B cell (primary cell): Measurements from ENCODE around the gene PDE3A. TPM values are rescaled to one million over a fixed set of nuclear protein-coding genes. Genes with fewer than 3 reads are reported as not detected.

Experiments
- ATAC-seq: fragments of 200-7000 bp; cut with Tn5 transposase; one replicate; pipeline ENCODE4 v1.10.0; 2021; ENCODE audit warnings: low read depth, mild to moderate bottlenecking, moderate number of reproducible peaks, moderate library complexity
- CTCF ChIA-PET: fragments of 350-600 bp; sonication (Branson Sonifier 250); formaldehyde crosslinking; loops from one replicate; lab custom pipeline; 2021; ENCODE audit warnings: antibody characterized with exemption, inconsistent platforms; lab: Charles Lee
- POLR2A ChIA-PET: fragments of 350-600 bp; sonication (Branson Sonifier 250); formaldehyde crosslinking; loops from one replicate; lab custom pipeline; 2021; ENCODE audit warnings: antibody characterized with exemption; lab: Charles Lee
- DNase-seq: peaks from one replicate; pipeline ENCODE4 v3.0.0; 2013
- H2AFZ ChIP-seq: 2 replicates; pipeline ENCODE4 v1.6.1; 2012; ENCODE audit warnings: mild to moderate bottlenecking, low read depth, low read length; ENCODE audit not compliant: insufficient read depth, poor library complexity, severe bottlenecking
- H3K27ac ChIP-seq, 2 donors: 1 replicate in 1 of 2; 2 replicates in 1 of 2; pipeline ENCODE4 v1.5.1; 2012 to 2013; ENCODE audit warnings: low read length in 2 of 2, mild to moderate bottlenecking in 2 of 2, moderate library complexity in 1 of 2
- H3K27me3 ChIP-seq, 4 experiments: fragments of 200-600 bp in 1 of 4; sonication (generic) in 1 of 4; replicated peaks in 1 of 4; 1 replicate in 2 of 4; 2 replicates in 2 of 4; pipeline versions ENCODE4 v1.6.1 to v1.7.0; 2013 to 2016; ENCODE audit warnings: low read length in 3 of 4, mild to moderate bottlenecking in 2 of 4, mixed read lengths in 1 of 4, moderate library complexity in 1 of 4; ENCODE audit not compliant: insufficient read depth in 4 of 4, control insufficient read depth in 3 of 4; ENCODE audit errors: control extremely low read depth in 1 of 4
- H3K36me3 ChIP-seq, 2 experiments: replicated peaks in 1 of 2; 1 replicate in 1 of 2; 2 replicates in 1 of 2; pipeline versions ENCODE4 v1.6.1 to v1.7.1; 2013; ENCODE audit warnings: low read length in 1 of 2; ENCODE audit not compliant: insufficient read depth in 2 of 2, control insufficient read depth in 1 of 2; ENCODE audit errors: control extremely low read depth in 1 of 2, extremely low read depth in 1 of 2
- H3K4me1 ChIP-seq, 2 donors: fragments of 200-600 bp in 1 of 2; sonication (generic) in 1 of 2; 1 replicate in 1 of 2; 2 replicates in 1 of 2; pipeline versions ENCODE4 v1.5.1 to v1.6.1; 2013 to 2017; ENCODE audit warnings: low read length in 2 of 2; ENCODE audit not compliant: control insufficient read depth in 2 of 2, insufficient read depth in 2 of 2
- H3K4me2 ChIP-seq: replicated peaks from 2 replicates; pipeline ENCODE3; 2012; ENCODE audit warnings: mild to moderate bottlenecking, low read depth, low read length; ENCODE audit not compliant: poor library complexity, severe bottlenecking
- H3K4me3 ChIP-seq, 5 experiments: fragments of 200-600 bp in 1 of 5; sonication (generic) in 1 of 5; 1 replicate in 3 of 5; 2 replicates in 2 of 5; pipeline versions ENCODE4 v1.5.1 to v1.7.0; 2011 to 2016; ENCODE audit warnings: low read length in 4 of 5, mild to moderate bottlenecking in 4 of 5, low read depth in 2 of 5, control low read depth in 1 of 5, moderate library complexity in 1 of 5; ENCODE audit not compliant: insufficient read depth in 1 of 5; ENCODE audit errors: control extremely low read depth in 1 of 5, extremely low read depth in 1 of 5
- H3K79me2 ChIP-seq: fragments of 200-600 bp; sonication (generic); one replicate; pipeline ENCODE4 v1.6.0; 2016; ENCODE audit warnings: low read length; ENCODE audit not compliant: control insufficient read depth, insufficient read depth
- H3K9ac ChIP-seq: fragments of 200-600 bp; sonication (generic); 2 replicates; pipeline ENCODE4 v1.6.1; 2017; ENCODE audit warnings: mild to moderate bottlenecking, low read length, moderate library complexity
- H3K9me3 ChIP-seq, 3 donors: one replicate each; pipeline versions ENCODE4 v1.6.1 to v1.7.1; 2013; ENCODE audit warnings: low read length in 2 of 3; ENCODE audit not compliant: control insufficient read depth in 2 of 3, insufficient read depth in 1 of 3; ENCODE audit errors: control extremely low read depth in 1 of 3
- H4K20me1 ChIP-seq: 2 replicates; pipeline ENCODE4 v1.6.0; 2012; ENCODE audit warnings: mild to moderate bottlenecking, low read length; ENCODE audit not compliant: insufficient read depth, control insufficient read depth, poor library complexity, severe bottlenecking
- H3K27ac Mint-ChIP-seq: one replicate; pipeline ENCODE4 v1.8.0; 2021; ENCODE audit warnings: mixed read lengths
- H3K27me3 Mint-ChIP-seq: one replicate; pipeline ENCODE4 v1.8.0; 2021; ENCODE audit warnings: mixed read lengths
- H3K4me1 Mint-ChIP-seq: one replicate; pipeline ENCODE4 v1.8.0; 2021; ENCODE audit warnings: mixed read lengths
- H3K4me3 Mint-ChIP-seq: one replicate; pipeline ENCODE4 v1.8.0; 2021; ENCODE audit warnings: mixed read lengths
- H3K9me3 Mint-ChIP-seq: one replicate; pipeline ENCODE4 v1.8.0; 2022; ENCODE audit warnings: mixed read lengths; ENCODE audit not compliant: insufficient read depth
- CTCF ChIP-seq: fragments of 200-600 bp; IDR thresholded peaks from one replicate; pipeline ENCODE4 v1.8.0; 2022; ENCODE audit warnings: antibody characterized with exemption, mild to moderate bottlenecking
- EZH2 ChIP-seq: IDR thresholded peaks from 2 replicates; pipeline ENCODE4 v1.6.1; 2012; ENCODE audit warnings: borderline replicate concordance, low read depth, mild to moderate bottlenecking, moderate library complexity, low read length; ENCODE audit not compliant: insufficient read depth, poor library complexity, severe bottlenecking
- WGBS: methylation state at CpG from one replicate; pipeline ENCODE4 v1.1.5; 2013; ENCODE audit warnings: missing lambda C conversion rate; ENCODE audit not compliant: insufficient coverage; 5-methylcytosine and 5-hydroxymethylcytosine counted together
- intact Hi-C: fragments of 100-400 bp; cut with micrococcal nuclease; formaldehyde crosslinking; loops from one replicate; pipeline ENCODE4 v1.10.0; 2022
- polyA plus RNA-seq: library from polyadenylated mRNA; depleted of rRNA; stranded (reverse); fragments of >200 nt; gene quantifications from 2 replicates; pipeline ENCODE4 v1.2.3, GENCODE V29; 2012
- total RNA-seq, 2 donors: library from RNA; stranded (reverse); fragments of 120-200 nt in 1 of 2; gene quantifications; 1 replicate in 1 of 2; 2 replicates in 1 of 2; pipeline versions ENCODE4 v1.2.3 to v1.2.4, GENCODE V29; 2013 to 2022

Gene PDE3A
- total and polyA plus RNA-seq, 2 donors (not counting 1 experiment from before 2014, with no cell fraction given) = not detected

- H4K20me1 ChIP-seq = no peaks in the 10 kb centered on the region
- no peak overlapping the region for H3K9ac ChIP-seq
- ChIA-PET CTCF (no interaction called here), POLR2A (no interaction called here)
- ATAC-seq = no peak
- no peak for DNase-seq
- no peaks in the 10 kb centered on the region for H3K4me1 ChIP-seq
- H3K36me3 ChIP-seq = no peaks in the 10 kb centered on the region
- H3K4me3 Mint-ChIP-seq = no peak overlapping the region
- no peaks in the 10 kb centered on the region for H3K4me1 Mint-ChIP-seq
- H2AFZ ChIP-seq = no peak overlapping the region
- intact Hi-C loops = no loop called here
- no peaks in the 10 kb centered on the region for H3K9me3 Mint-ChIP-seq
- H3K27ac Mint-ChIP-seq = no peak overlapping the region
- H3K79me2 ChIP-seq = no peaks in the 10 kb centered on the region
- no peak overlapping the region for H3K4me2 ChIP-seq
- H3K27me3 ChIP-seq = peaks cover 0 to 17% (median 13%) of the 10 kb centered on the region in 4 experiments
- H3K27ac ChIP-seq = no peak overlapping the region
- WGBS = 3% methylated on average over 63 of the region's 63 CpGs
- no peak for TF ChIP-seq EZH2
- peaks cover 0 to 9% (median 0%) of the 10 kb centered on the region in 3 donors for H3K9me3 ChIP-seq
- no peak overlapping the region for H3K4me3 ChIP-seq
- peaks cover 35% of the 10 kb centered on the region for H3K27me3 Mint-ChIP-seq
These were observed 1.1 kb downstream of the PDE3A start for GRCh38 chr12:20369305-20370013.

- no peaks in the 10 kb centered on the region for H4K20me1 ChIP-seq
- no peaks in the 10 kb centered on the region for H3K4me1 ChIP-seq
- Mint-ChIP-seq H3K4me3 (no peak overlapping the region), H3K27ac (no peak overlapping the region), H3K4me1 (no peaks in the 10 kb centered on the region), H3K27me3 (peaks cover 35% of the 10 kb centered on the region), H3K9me3 (no peaks in the 10 kb centered on the region)
- TF ChIP-seq EZH2 (no peak), CTCF (no peak)
- no peak overlapping the region for H3K4me3 ChIP-seq
- H3K27me3 ChIP-seq = peaks cover 0 to 17% (median 13%) of the 10 kb centered on the region in 4 experiments
- no peaks in the 10 kb centered on the region for H3K36me3 ChIP-seq
- no peak overlapping the region for H3K27ac ChIP-seq
- H3K9me3 ChIP-seq = peaks cover 0 to 9% (median 0%) of the 10 kb centered on the region in 3 donors
- ATAC-seq = no peak
- WGBS = 9% methylated on average over 21 of the region's 21 CpGs
- CTCF ChIA-PET = no interaction called here
- H3K79me2 ChIP-seq = no peaks in the 10 kb centered on the region
- POLR2A ChIA-PET = no interaction called here
- intact Hi-C loops = no loop called here
- H2AFZ ChIP-seq = no peak overlapping the region
- no peak overlapping the region for H3K9ac ChIP-seq
- DNase-seq = no peak
- H3K4me2 ChIP-seq = no peak overlapping the region
These were observed 1.7 kb downstream of the PDE3A start for GRCh38 chr12:20370014-20370386.
